ENCODE data around the gene CHCHD3.
"Not testable (repeated sequence)": the region's sequence is repeated elsewhere in the genome, so short reads cannot be mapped to it uniquely, and the experiment has no call there.

Gene CHCHD3

GRCh38 chr7:132897093-132897687 lies 184.7 kb downstream of the CHCHD3 start:
- TF ChIP-seq CTCF (IDR thresholded peaks at IDR 0.05; ENCODE audit: low read depth, low read length): no peak
- DNase-seq: no peak

GRCh38 chr7:132895231-132895630 lies 186.7 kb downstream of the CHCHD3 start:
- no peak for DNase-seq
- H3K4me3 ChIP-seq (ENCODE audit: low read depth, low read length): no peak overlapping the region
- H3K27ac ChIP-seq: no peak overlapping the region
- no peaks in the 10 kb centered on the region for H3K27me3 ChIP-seq (ENCODE audit: insufficient read depth, low read depth, severe bottlenecking)
- H3K9me3 ChIP-seq (ENCODE audit: severe bottlenecking): peaks cover 18% of the 10 kb centered on the region
- peaks cover 10% of the 10 kb centered on the region for H3K36me3 ChIP-seq
- TF ChIP-seq CTCF (IDR thresholded peaks at IDR 0.05; ENCODE audit: low read depth, low read length): no peak

More at GRCh38 chr7:132897093-132897687, 184.7 kb downstream of the CHCHD3 start:
- H3K9me3 ChIP-seq (ENCODE audit: severe bottlenecking): peaks cover 11% of the 10 kb centered on the region
- H3K36me3 ChIP-seq: peaks cover 10% of the 10 kb centered on the region
- H3K27ac ChIP-seq: no peak overlapping the region
- no peaks in the 10 kb centered on the region for H3K27me3 ChIP-seq (ENCODE audit: insufficient read depth, low read depth, severe bottlenecking)
- no peak overlapping the region for H3K4me3 ChIP-seq (ENCODE audit: low read depth, low read length)

GRCh38 chr7:132893560-132893959 lies 188.3 kb downstream of the CHCHD3 start:
- Histone ChIP-seq H3K36me3 (peaks cover 10% of the 10 kb centered on the region), H3K4me3 (ENCODE audit: low read depth, low read length) (no peak overlapping the region), H3K27me3 (ENCODE audit: insufficient read depth, low read depth, severe bottlenecking) (no peaks in the 10 kb centered on the region), H3K27ac (no peak overlapping the region), H3K9me3 (ENCODE audit: severe bottlenecking) (peaks cover 18% of the 10 kb centered on the region)
- no peak for DNase-seq
- TF ChIP-seq CTCF (IDR thresholded peaks at IDR 0.05; ENCODE audit: low read depth, low read length): no peak

- not testable (repeated sequence) for H3K27me3 ChIP-seq (ENCODE audit: insufficient read depth, low read depth, severe bottlenecking); DNase-seq; H3K27ac ChIP-seq; H3K4me3 ChIP-seq (ENCODE audit: low read depth, low read length); H3K36me3 ChIP-seq
- peaks cover 18% of the 10 kb centered on the region for H3K9me3 ChIP-seq (ENCODE audit: severe bottlenecking)
Measured at GRCh38 chr7:132892744-132893143, 189.1 kb downstream of the CHCHD3 start.

- H3K27ac ChIP-seq: peak overlapping the region; percentile 58
- no peaks in the 10 kb centered on the region for H3K27me3 ChIP-seq (ENCODE audit: insufficient read depth, low read depth, severe bottlenecking)
- TF ChIP-seq CTCF (IDR thresholded peaks at IDR 0.05; ENCODE audit: low read depth, low read length): no peak
- peaks cover 18% of the 10 kb centered on the region for H3K9me3 ChIP-seq (ENCODE audit: severe bottlenecking)
- H3K36me3 ChIP-seq: peaks cover 4% of the 10 kb centered on the region
- no peak overlapping the region for H3K4me3 ChIP-seq (ENCODE audit: low read depth, low read length)
- DNase-seq: peak; percentile 49
Measured at GRCh38 chr7:132891554-132891953, 190.3 kb downstream of the CHCHD3 start.

- no peak for TF ChIP-seq CTCF (IDR thresholded peaks at IDR 0.05; ENCODE audit: low read depth, low read length)
- H3K36me3 ChIP-seq: peaks cover 6% of the 10 kb centered on the region; the same call in 1 of the 2 replicates
- H3K4me3 ChIP-seq (ENCODE audit: low read depth, low read length): no peak overlapping the region
- peak overlapping the region; percentile 3; the same call in 1 of the 2 replicates for H3K27ac ChIP-seq
- H3K27me3 ChIP-seq (ENCODE audit: insufficient read depth, low read depth, severe bottlenecking): no peaks in the 10 kb centered on the region
- no peaks in the 10 kb centered on the region for H3K9me3 ChIP-seq (ENCODE audit: severe bottlenecking)
- no peak for DNase-seq
Measured at GRCh38 chr7:132882714-132883428, 199.0 kb downstream of the CHCHD3 start.
